ENCODE results near the gene CFAP20.

Gene CFAP20

GRCh38 chr16:58126451-58126961, 2.7 kb downstream of the CFAP20 start:
- Histone ChIP-seq H3K27ac (ENCODE audit: low read depth, low read length, poor library complexity, severe bottlenecking) (no peak overlapping the region), H3K4me3 (ENCODE audit: low read depth, low read length, poor library complexity, severe bottlenecking) (peak overlapping the region; percentile 82)

GRCh38 chr16:58125781-58126335, 3.3 kb downstream of the CFAP20 start:
- Histone ChIP-seq H3K36me3 (ENCODE audit: insufficient read depth, low read length) (no peaks in the 10 kb centered on the region), H3K4me2 (ENCODE audit: low read length) (peak overlapping the region; percentile 100), H4K20me1 (ENCODE audit: insufficient read depth, low read length) (no peaks in the 10 kb centered on the region), H2AFZ (ENCODE audit: low read length) (no peak overlapping the region), H3K9me3 (ENCODE audit: low read length) (no peaks in the 10 kb centered on the region), H3K9ac (ENCODE audit: low read length) (no peak overlapping the region; the same call in 1 of the 2 replicates), H3F3A (ENCODE audit: insufficient read depth, low read length) (no peaks in the 10 kb centered on the region), H3K27ac (ENCODE audit: low read depth, low read length, poor library complexity, severe bottlenecking) (no peak overlapping the region), H3K79me2 (ENCODE audit: insufficient read depth, low read length) (peaks cover 61% of the 10 kb centered on the region), H3K4me3 (ENCODE audit: low read depth, low read length, poor library complexity, severe bottlenecking) (peak overlapping the region; percentile 82), H3K4me1 (ENCODE audit: insufficient read depth, low read length, severe bottlenecking) (peaks cover 40% of the 10 kb centered on the region), H3K9me2 (ENCODE audit: low read depth, low read length) (no peaks in the 10 kb centered on the region), H3K27me3 (ENCODE audit: insufficient read depth, low read length) (no peaks in the 10 kb centered on the region)
- TF ChIP-seq, protein P1, sequence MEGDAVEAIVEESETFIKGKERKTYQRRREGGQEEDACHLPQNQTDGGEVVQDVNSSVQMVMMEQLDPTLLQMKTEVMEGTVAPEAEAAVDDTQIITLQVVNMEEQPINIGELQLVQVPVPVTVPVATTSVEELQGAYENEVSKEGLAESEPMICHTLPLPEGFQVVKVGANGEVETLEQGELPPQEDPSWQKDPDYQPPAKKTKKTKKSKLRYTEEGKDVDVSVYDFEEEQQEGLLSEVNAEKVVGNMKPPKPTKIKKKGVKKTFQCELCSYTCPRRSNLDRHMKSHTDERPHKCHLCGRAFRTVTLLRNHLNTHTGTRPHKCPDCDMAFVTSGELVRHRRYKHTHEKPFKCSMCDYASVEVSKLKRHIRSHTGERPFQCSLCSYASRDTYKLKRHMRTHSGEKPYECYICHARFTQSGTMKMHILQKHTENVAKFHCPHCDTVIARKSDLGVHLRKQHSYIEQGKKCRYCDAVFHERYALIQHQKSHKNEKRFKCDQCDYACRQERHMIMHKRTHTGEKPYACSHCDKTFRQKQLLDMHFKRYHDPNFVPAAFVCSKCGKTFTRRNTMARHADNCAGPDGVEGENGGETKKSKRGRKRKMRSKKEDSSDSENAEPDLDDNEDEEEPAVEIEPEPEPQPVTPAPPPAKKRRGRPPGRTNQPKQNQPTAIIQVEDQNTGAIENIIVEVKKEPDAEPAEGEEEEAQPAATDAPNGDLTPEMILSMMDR (IDR thresholded peaks at IDR 0.05; ENCODE audit: low read length), result no peak; the same call in 1 of the 2 replicates

More at GRCh38 chr16:58126451-58126961, 2.7 kb downstream of the CFAP20 start:
- Histone ChIP-seq H3F3A (ENCODE audit: insufficient read depth, low read length) (no peaks in the 10 kb centered on the region), H3K9me2 (ENCODE audit: low read depth, low read length) (no peaks in the 10 kb centered on the region), H3K79me2 (ENCODE audit: insufficient read depth, low read length) (peaks cover 54% of the 10 kb centered on the region), H3K4me1 (ENCODE audit: insufficient read depth, low read length, severe bottlenecking) (peaks cover 38% of the 10 kb centered on the region), H3K4me2 (ENCODE audit: low read length) (peak overlapping the region; percentile 100), H3K36me3 (ENCODE audit: insufficient read depth, low read length) (no peaks in the 10 kb centered on the region), H3K9ac (ENCODE audit: low read length) (no peak overlapping the region; the same call in 1 of the 2 replicates), H4K20me1 (ENCODE audit: insufficient read depth, low read length) (no peaks in the 10 kb centered on the region), H2AFZ (ENCODE audit: low read length) (no peak overlapping the region), H3K9me3 (ENCODE audit: low read length) (no peaks in the 10 kb centered on the region), H3K27me3 (ENCODE audit: insufficient read depth, low read length) (no peaks in the 10 kb centered on the region)
- TF ChIP-seq EZH2 (IDR thresholded peaks at IDR 0.05; ENCODE audit: borderline replicate concordance, low read length), result no peak
- TF ChIP-seq, protein P1 (IDR thresholded peaks at IDR 0.05; ENCODE audit: low read length), result no peak

- Histone ChIP-seq H3K9ac (ENCODE audit: low read length) (no peak overlapping the region), H3K9me2 (ENCODE audit: low read depth, low read length) (no peaks in the 10 kb centered on the region), H4K20me1 (ENCODE audit: insufficient read depth, low read length) (no peaks in the 10 kb centered on the region), H3K4me1 (ENCODE audit: insufficient read depth, low read length, severe bottlenecking) (peaks cover 40% of the 10 kb centered on the region), H3K4me2 (ENCODE audit: low read length) (no peak overlapping the region), H3K27ac (ENCODE audit: low read depth, low read length, poor library complexity, severe bottlenecking) (no peak overlapping the region), H3K79me2 (ENCODE audit: insufficient read depth, low read length) (peaks cover 67% of the 10 kb centered on the region), H3K36me3 (ENCODE audit: insufficient read depth, low read length) (no peaks in the 10 kb centered on the region), H2AFZ (ENCODE audit: low read length) (no peak overlapping the region), H3K4me3 (ENCODE audit: low read depth, low read length, poor library complexity, severe bottlenecking) (no peak overlapping the region), H3F3A (ENCODE audit: insufficient read depth, low read length) (no peaks in the 10 kb centered on the region), H3K9me3 (ENCODE audit: low read length) (no peaks in the 10 kb centered on the region), H3K27me3 (ENCODE audit: insufficient read depth, low read length) (no peaks in the 10 kb centered on the region)
- TF ChIP-seq, protein P1 (IDR thresholded peaks at IDR 0.05; ENCODE audit: low read length), result no peak
- TF ChIP-seq EZH2 (IDR thresholded peaks at IDR 0.05; ENCODE audit: borderline replicate concordance, low read length), result no peak
Observed at GRCh38 chr16:58125041-58125440, 4.1 kb downstream of the CFAP20 start.
